Testis (tissue), 2 donors: ENCODE data around the gene TMEM229B.

Experiments used
- CTCF ChIP-seq, 3 experiments: fragments of 450-650 bp in 2 of 3; fragments of 200-600 bp in 1 of 3; sonication (generic) in 1 of 3; IDR thresholded peaks; one replicate each; pipeline ENCODE4 v1.5.1; 2016 to 2019; ENCODE audit warnings: antibody characterized with exemption in 3 of 3, mild to moderate bottlenecking in 2 of 3, moderate library complexity in 1 of 3
- POLR2A ChIP-seq: fragments of 450-650 bp; IDR thresholded peaks from one replicate; pipeline ENCODE4 v1.6.1; 2017; ENCODE audit warnings: antibody characterized with exemption, mild to moderate bottlenecking, moderate library complexity

GRCh38 chr14:67435603-67436002, 52.9 kb downstream of the TMEM229B start:
- no peak for TF ChIP-seq CTCF (IDR thresholded peaks at IDR 0.05)
- TF ChIP-seq POLR2A: no peak
